ENCODE measurements around the gene TMPO.
"Not testable (repeated sequence)": the region's sequence is repeated elsewhere in the genome, so short reads cannot be mapped to it uniquely, and the experiment has no call there.

TMPO gene

GRCh38 chr12:98594050-98594835, 78.9 kb downstream of the TMPO start:
- no peak for TF ChIP-seq Cebpa-rat (IDR thresholded peaks at IDR 0.05)

GRCh38 chr12:98595243-98595988, 80.0 kb downstream of the TMPO start:
- Histone ChIP-seq H3K27me3 (no peaks in the 10 kb centered on the region), H3K4me2 (peak overlapping the region; percentile 81 to 98 (median 88)), H3K9me3 (replicated peaks in 1 of 11) (no peaks in the 10 kb centered on the region), H3K27ac (peak overlapping the region; percentile 95 to 99 (median 97); a peak in 20 of 22 replicates), H3K36me3 (peaks cover 52 to 59% (median 55%) of the 10 kb centered on the region in 11 experiments), H3K4me1 (peaks cover 18 to 30% (median 25%) of the 10 kb centered on the region in 10 experiments), H3K9ac (peak overlapping the region; percentile 97 to 100 (median 99)), H3K4me3 (peak overlapping the region; percentile 76 to 100 (median 98)), H4K20me1 (peaks cover 56 to 68% (median 66%) of the 10 kb centered on the region in 11 experiments)
- TF ChIP-seq Cebpa-rat (IDR thresholded peaks at IDR 0.05), result no peak

More at GRCh38 chr12:98594050-98594835, 78.9 kb downstream of the TMPO start:
- Histone ChIP-seq H3K9ac (peak overlapping the region; percentile 97 to 100 (median 99)), H3K27me3 (no peaks in the 10 kb centered on the region), H3K9me3 (replicated peaks in 1 of 11) (no peaks in the 10 kb centered on the region), H3K4me3 (peak overlapping the region; percentile 76 to 100 (median 98)), H3K27ac (peak overlapping the region; percentile 95 to 99 (median 97)), H3K36me3 (peaks cover 40 to 47% (median 43%) of the 10 kb centered on the region in 11 experiments), H3K4me1 (peaks cover 18 to 30% (median 25%) of the 10 kb centered on the region in 10 experiments), H3K4me2 (peak overlapping the region; percentile 81 to 98 (median 88)), H4K20me1 (peaks cover 45 to 57% (median 54%) of the 10 kb centered on the region in 11 experiments)

- peak overlapping the region in 1 of 11 experiments; percentile 31; a peak in 1 of 22 replicates for H3K9ac ChIP-seq
- H3K27ac ChIP-seq; H3K4me2 ChIP-seq; H3K4me3 ChIP-seq; H3K9me3 ChIP-seq (replicated peaks in 1 of 11); H3K27me3 ChIP-seq: not testable (repeated sequence)
- peaks cover 62 to 87% (median 82%) of the 10 kb centered on the region in 11 experiments for H4K20me1 ChIP-seq
- peaks cover 17 to 28% (median 24%) of the 10 kb centered on the region in 10 experiments for H3K4me1 ChIP-seq
- H3K36me3 ChIP-seq, result peaks cover 71 to 78% (median 74%) of the 10 kb centered on the region in 11 experiments
These were observed 81.9 kb downstream of the TMPO start for GRCh38 chr12:98597313-98597712.

Measured in BLaER1 treated with 17β-estradiol and CSF1 and Interleukin-3, amounts not matched to agents 10 nM and 100 nM (cell line).